Mononuclear cell (primary cell): ENCODE results near the gene EHF. TPM values are rescaled to one million over a fixed set of nuclear protein-coding genes. Genes with fewer than 3 reads are reported as not detected.
"Not testable (repeated sequence)": the region's sequence is repeated elsewhere in the genome, so short reads cannot be mapped to it uniquely, and the experiment has no call there.

Source experiments
- H3K27me3 ChIP-seq: 2 replicates; pipeline ENCODE4 v1.6.0; 2011; ENCODE audit warnings: low read length, control low read depth; ENCODE audit not compliant: insufficient read depth
- H3K4me1 ChIP-seq: 2 replicates; pipeline ENCODE4 v1.5.1; 2011; ENCODE audit warnings: mild to moderate bottlenecking, low read length, control low read depth; ENCODE audit not compliant: insufficient read depth
- H3K4me3 ChIP-seq: 2 replicates; pipeline ENCODE4 v1.5.1; 2011; ENCODE audit warnings: mild to moderate bottlenecking, low read length, moderate library complexity
- H3K9me3 ChIP-seq: 2 replicates; pipeline ENCODE4 v1.5.1; 2011; ENCODE audit warnings: low read depth, mild to moderate bottlenecking, control low read depth, low read length
- total RNA-seq: library from RNA; depleted of rRNA; stranded (reverse); fragments of >200 nt; gene quantifications from one replicate; pipeline ENCODE4 v1.2.3, GENCODE V29; 2012

EHF gene
- total RNA-seq, 1 donor: 0.10 TPM

GRCh38 chr11:34674038-34674437, 53.1 kb downstream of the EHF start:
- Histone ChIP-seq H3K4me3 (no peak overlapping the region), H3K4me1 (no peaks in the 10 kb centered on the region), H3K9me3 (no peaks in the 10 kb centered on the region), H3K27me3 (no peaks in the 10 kb centered on the region)

GRCh38 chr11:34676227-34676626, 55.3 kb downstream of the EHF start:
- no peaks in the 10 kb centered on the region for H3K9me3 ChIP-seq
- no peak overlapping the region for H3K4me3 ChIP-seq
- no peaks in the 10 kb centered on the region for H3K27me3 ChIP-seq
- H3K4me1 ChIP-seq: no peaks in the 10 kb centered on the region

GRCh38 chr11:34679681-34680080, 58.8 kb downstream of the EHF start:
- Histone ChIP-seq H3K9me3 (no peaks in the 10 kb centered on the region), H3K4me3 (no peak overlapping the region), H3K27me3 (no peaks in the 10 kb centered on the region), H3K4me1 (no peaks in the 10 kb centered on the region)

- H3K4me1 ChIP-seq: no peaks in the 10 kb centered on the region
- H3K9me3 ChIP-seq: no peaks in the 10 kb centered on the region
- H3K4me3 ChIP-seq: no peak overlapping the region
- no peaks in the 10 kb centered on the region for H3K27me3 ChIP-seq
Measured at GRCh38 chr11:34680206-34680605, 59.3 kb downstream of the EHF start.

- H3K4me3 ChIP-seq: no peak overlapping the region
- H3K4me1 ChIP-seq: no peaks in the 10 kb centered on the region
- H3K27me3 ChIP-seq: no peaks in the 10 kb centered on the region
- H3K9me3 ChIP-seq: no peaks in the 10 kb centered on the region
Measured at GRCh38 chr11:34680918-34681586, 60.2 kb downstream of the EHF start.

- Histone ChIP-seq H3K4me3 (no peak overlapping the region), H3K9me3 (no peaks in the 10 kb centered on the region), H3K27me3 (no peaks in the 10 kb centered on the region), H3K4me1 (no peaks in the 10 kb centered on the region)
Measured at GRCh38 chr11:34682825-34683224, 61.9 kb downstream of the EHF start.

GRCh38 chr11:34683396-34683795, 62.5 kb downstream of the EHF start:
- Histone ChIP-seq H3K4me1 (no peaks in the 10 kb centered on the region), H3K27me3 (no peaks in the 10 kb centered on the region), H3K4me3 (no peak overlapping the region), H3K9me3 (no peaks in the 10 kb centered on the region)

GRCh38 chr11:34685864-34686263, 65.0 kb downstream of the EHF start:
- no peaks in the 10 kb centered on the region for H3K4me1 ChIP-seq

GRCh38 chr11:34692299-34692698, 71.4 kb downstream of the EHF start:
- Histone ChIP-seq H3K27me3 (peaks cover 12% of the 10 kb centered on the region), H3K9me3 (peaks cover 12% of the 10 kb centered on the region)
- H3K4me1 ChIP-seq, H3K4me3 ChIP-seq: not testable (repeated sequence)

More at GRCh38 chr11:34685864-34686263, 65.0 kb downstream of the EHF start:
- H3K9me3 ChIP-seq: no peaks in the 10 kb centered on the region
- H3K27me3 ChIP-seq: no peaks in the 10 kb centered on the region
- no peak overlapping the region for H3K4me3 ChIP-seq

GRCh38 chr11:34696862-34697261, 76.0 kb downstream of the EHF start:
- peaks cover 12% of the 10 kb centered on the region for H3K27me3 ChIP-seq
- H3K9me3 ChIP-seq: peaks cover 12% of the 10 kb centered on the region
- no peaks in the 10 kb centered on the region for H3K4me1 ChIP-seq
- H3K4me3 ChIP-seq: no peak overlapping the region

GRCh38 chr11:34706709-34707461, 86.0 kb downstream of the EHF start:
- Histone ChIP-seq H3K27me3 (peaks cover 8% of the 10 kb centered on the region), H3K9me3 (peaks cover 23% of the 10 kb centered on the region), H3K4me1 (peaks cover 3% of the 10 kb centered on the region)

GRCh38 chr11:34707462-34707840, 86.6 kb downstream of the EHF start:
- H3K9me3 ChIP-seq: peaks cover 23% of the 10 kb centered on the region
- H3K27me3 ChIP-seq: peaks cover 8% of the 10 kb centered on the region
- peaks cover 3% of the 10 kb centered on the region for H3K4me1 ChIP-seq
- H3K4me3 ChIP-seq: no peak overlapping the region

More at GRCh38 chr11:34706709-34707461, 86.0 kb downstream of the EHF start:
- no peak overlapping the region for H3K4me3 ChIP-seq

Other genes starting within 250 kb of the EHF start
- 41.0 TPM for gene CAT, start 182.2 kb upstream of the EHF start, total RNA-seq
- gene ELF5, start 107.3 kb upstream of the EHF start, total RNA-seq: not detected